ENCODE data around the gene SYNM.

GRCh38 chr15:99130314-99130713, 25.4 kb downstream of the SYNM start:
- TF ChIP-seq CTCF (conservative IDR thresholded peaks at IDR 0.05; ENCODE audit: low read depth, low read length) (no peak), EZH2 (IDR thresholded peaks at IDR 0.05; ENCODE audit: borderline replicate concordance, low read depth, low read length, poor library complexity, severe bottlenecking) (no peak)

All from A673 (cell line).